Omental fat pad (tissue), 4 donors: ENCODE results near the gene SLC12A8. TPM values are rescaled to one million over a fixed set of nuclear protein-coding genes. Genes with fewer than 3 reads are reported as not detected.
A peak's percentile ranks its signal among the peaks of the same experiment; 100 is the strongest.

Source experiments
- ATAC-seq: fragments of 150-250 bp; one replicate; pipeline ENCODE4 v1.9.1; 2016; ENCODE audit warnings: mild to moderate bottlenecking, moderate library complexity; ENCODE audit not compliant: low FRiP score
- DNase-seq: peaks from one replicate; pipeline ENCODE4 v3.0.0-alpha.2; 2019; ENCODE audit warnings: low spot score
- total RNA-seq, 4 donors: library from RNA; depleted of rRNA; stranded (reverse); fragments of >200 nt; gene quantifications; one replicate each; pipeline ENCODE4 v1.1.0, GENCODE V29; 2016
- TF ChIP-seq, protein P1 (sequence below), 3 donors: fragments of 450-650 bp; IDR thresholded peaks; one replicate each; pipeline ENCODE4 v1.5.1; 2016 to 2017; ENCODE audit warnings: antibody characterized with exemption in 3 of 3, mild to moderate bottlenecking in 3 of 3, moderate library complexity in 2 of 3

The SLC12A8 gene
- total RNA-seq, 4 donors from 2014 or later, result 2.6 to 65.3 (median 8.7) TPM; not detected in 1

GRCh38 chr3:125219261-125219701 is 6.7 kb upstream of the SLC12A8 start:
- no peak for DNase-seq
- TF ChIP-seq, protein P1, sequence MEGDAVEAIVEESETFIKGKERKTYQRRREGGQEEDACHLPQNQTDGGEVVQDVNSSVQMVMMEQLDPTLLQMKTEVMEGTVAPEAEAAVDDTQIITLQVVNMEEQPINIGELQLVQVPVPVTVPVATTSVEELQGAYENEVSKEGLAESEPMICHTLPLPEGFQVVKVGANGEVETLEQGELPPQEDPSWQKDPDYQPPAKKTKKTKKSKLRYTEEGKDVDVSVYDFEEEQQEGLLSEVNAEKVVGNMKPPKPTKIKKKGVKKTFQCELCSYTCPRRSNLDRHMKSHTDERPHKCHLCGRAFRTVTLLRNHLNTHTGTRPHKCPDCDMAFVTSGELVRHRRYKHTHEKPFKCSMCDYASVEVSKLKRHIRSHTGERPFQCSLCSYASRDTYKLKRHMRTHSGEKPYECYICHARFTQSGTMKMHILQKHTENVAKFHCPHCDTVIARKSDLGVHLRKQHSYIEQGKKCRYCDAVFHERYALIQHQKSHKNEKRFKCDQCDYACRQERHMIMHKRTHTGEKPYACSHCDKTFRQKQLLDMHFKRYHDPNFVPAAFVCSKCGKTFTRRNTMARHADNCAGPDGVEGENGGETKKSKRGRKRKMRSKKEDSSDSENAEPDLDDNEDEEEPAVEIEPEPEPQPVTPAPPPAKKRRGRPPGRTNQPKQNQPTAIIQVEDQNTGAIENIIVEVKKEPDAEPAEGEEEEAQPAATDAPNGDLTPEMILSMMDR (IDR thresholded peaks at IDR 0.05), result no peak
- no peak for ATAC-seq

DNA sequence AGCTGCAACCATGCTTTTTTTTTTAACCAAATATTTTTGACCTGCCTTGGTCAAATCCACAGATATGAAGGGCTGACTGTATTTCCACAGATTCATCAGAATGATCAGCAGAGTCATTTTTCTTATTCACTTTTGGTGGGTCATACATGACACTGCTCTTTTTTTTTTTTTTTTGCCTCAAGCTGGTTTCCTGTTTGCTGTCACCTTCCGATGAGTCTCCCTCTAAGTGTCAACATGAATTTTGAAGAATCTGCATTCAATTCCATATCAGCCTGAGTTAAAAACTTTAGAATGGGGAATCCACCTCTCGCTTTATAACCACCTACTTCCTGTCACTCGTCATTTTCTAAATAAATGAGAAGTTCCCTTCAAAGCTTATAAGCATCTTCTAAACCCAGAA is 2.2 kb upstream of the SLC12A8 start:
- DNase-seq, result no peak

GRCh38 chr3:125213946-125214542 is 1.5 kb upstream of the SLC12A8 start:
- TF ChIP-seq, protein P1 (IDR thresholded peaks at IDR 0.05), result no peak

More for the DNA sequence above, 2.2 kb upstream of the SLC12A8 start:
- TF ChIP-seq, protein P1 (IDR thresholded peaks at IDR 0.05), result no peak
- no peak for ATAC-seq

GRCh38 chr3:125213364-125213755 is 812 bp upstream of the SLC12A8 start:
- TF ChIP-seq, protein P1 (IDR thresholded peaks at IDR 0.05), result no peak
- DNase-seq (no peak), ATAC-seq (no peak)

More at GRCh38 chr3:125213946-125214542, 1.5 kb upstream of the SLC12A8 start:
- DNase-seq, result no peak
- no peak for ATAC-seq

GRCh38 chr3:125212091-125212508 is 448 bp downstream of the SLC12A8 start:
- ATAC-seq (peak; percentile 42), DNase-seq (no peak)
- TF ChIP-seq, protein P1 (IDR thresholded peaks at IDR 0.05), result no peak

DNA sequence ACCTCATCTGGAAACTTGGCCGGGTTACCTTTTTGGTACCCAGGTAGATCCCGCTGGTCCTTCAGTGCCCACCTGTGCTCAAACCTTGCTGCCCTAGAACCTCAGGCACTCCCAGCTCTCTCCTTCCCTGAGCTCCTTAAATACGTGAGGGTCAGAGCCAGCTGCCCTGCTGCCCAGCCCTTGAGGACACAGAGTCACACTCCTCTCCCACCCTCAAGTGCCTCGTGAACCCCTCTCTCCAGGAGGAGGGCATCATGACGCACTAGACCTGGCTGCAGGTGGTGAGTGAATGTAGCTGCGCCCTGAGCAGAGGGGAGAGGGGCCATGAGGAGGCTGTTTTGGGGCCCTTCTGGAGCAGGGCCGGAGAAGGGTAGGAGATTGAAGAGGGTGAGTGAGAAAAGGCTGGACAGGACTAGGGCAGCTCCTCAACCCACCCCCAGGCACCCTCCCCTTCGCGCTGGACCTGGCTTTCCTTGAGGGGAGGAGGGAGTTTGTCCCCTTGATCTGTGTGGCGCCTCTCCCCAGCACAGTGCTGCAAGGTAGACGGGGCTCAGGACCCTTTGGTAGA is 941 bp downstream of the SLC12A8 start:
- no peak for DNase-seq
- TF ChIP-seq, protein P1 (IDR thresholded peaks at IDR 0.05), result no peak
- ATAC-seq, result no peak
